ENCODE measurements around the gene SDHA. TPM values are rescaled to one million over a fixed set of nuclear protein-coding genes. Genes with fewer than 3 reads are reported as not detected.
"Not testable (repeated sequence)": the region's sequence is repeated elsewhere in the genome, so short reads cannot be mapped to it uniquely, and the experiment has no call there.

Gene SDHA
- total and polyA plus RNA-seq, 4 donors = 60.0 to 105 (median 91.4) TPM

- DNase-seq = no peak
- peak overlapping the region in 1 of 2 donors; percentile 38 for H3K27ac ChIP-seq (ENCODE audit: low read depth in 1 of 2, low read length in 1 of 2)
- TF ChIP-seq, protein P1, sequence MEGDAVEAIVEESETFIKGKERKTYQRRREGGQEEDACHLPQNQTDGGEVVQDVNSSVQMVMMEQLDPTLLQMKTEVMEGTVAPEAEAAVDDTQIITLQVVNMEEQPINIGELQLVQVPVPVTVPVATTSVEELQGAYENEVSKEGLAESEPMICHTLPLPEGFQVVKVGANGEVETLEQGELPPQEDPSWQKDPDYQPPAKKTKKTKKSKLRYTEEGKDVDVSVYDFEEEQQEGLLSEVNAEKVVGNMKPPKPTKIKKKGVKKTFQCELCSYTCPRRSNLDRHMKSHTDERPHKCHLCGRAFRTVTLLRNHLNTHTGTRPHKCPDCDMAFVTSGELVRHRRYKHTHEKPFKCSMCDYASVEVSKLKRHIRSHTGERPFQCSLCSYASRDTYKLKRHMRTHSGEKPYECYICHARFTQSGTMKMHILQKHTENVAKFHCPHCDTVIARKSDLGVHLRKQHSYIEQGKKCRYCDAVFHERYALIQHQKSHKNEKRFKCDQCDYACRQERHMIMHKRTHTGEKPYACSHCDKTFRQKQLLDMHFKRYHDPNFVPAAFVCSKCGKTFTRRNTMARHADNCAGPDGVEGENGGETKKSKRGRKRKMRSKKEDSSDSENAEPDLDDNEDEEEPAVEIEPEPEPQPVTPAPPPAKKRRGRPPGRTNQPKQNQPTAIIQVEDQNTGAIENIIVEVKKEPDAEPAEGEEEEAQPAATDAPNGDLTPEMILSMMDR (IDR thresholded peaks at IDR 0.05; ENCODE audit: control extremely low read depth, extremely low read depth) = no peak
- peaks cover 0 to 6% (median 3%) of the 10 kb centered on the region in 3 donors for H3K27me3 ChIP-seq (ENCODE audit: control insufficient read depth in 3 of 3, insufficient read depth in 3 of 3, low read length in 2 of 3)
- WGBS, 2 donors = 93 to 94% methylated on average over 36 of the region's 36 CpGs
- no peak for ATAC-seq (ENCODE audit: insufficient read depth, low FRiP score)
- H3K36me3 ChIP-seq (ENCODE audit: control insufficient read depth in 4 of 4, insufficient read depth in 4 of 4, low read length in 4 of 4) = peaks cover 0 to 6% (median 2%) of the 10 kb centered on the region in 4 donors
- no peak overlapping the region for H3K4me3 ChIP-seq
- H3K4me1 ChIP-seq (ENCODE audit: control insufficient read depth in 5 of 5, insufficient read depth in 5 of 5, low read length in 5 of 5) = peaks cover 0 to 5% (median 0%) of the 10 kb centered on the region in 5 donors
- no peaks in the 10 kb centered on the region for H3K9me3 ChIP-seq (ENCODE audit: control insufficient read depth in 4 of 4, insufficient read depth in 3 of 4, low read length in 3 of 4)
- H3K9ac ChIP-seq (ENCODE audit: insufficient read depth in 1 of 2, low read length in 2 of 2) = no peak overlapping the region
Measured at GRCh38 chr5:194603-195209, 23.4 kb upstream of the SDHA start.

- H3K4me1 ChIP-seq (ENCODE audit: control insufficient read depth in 5 of 5, insufficient read depth in 5 of 5, low read length in 5 of 5) = no peaks in the 10 kb centered on the region
- no peaks in the 10 kb centered on the region for H3K9me3 ChIP-seq (ENCODE audit: control insufficient read depth in 4 of 4, insufficient read depth in 3 of 4, low read length in 3 of 4)
- peaks cover 0 to 3% (median 0%) of the 10 kb centered on the region in 3 donors for H3K27me3 ChIP-seq (ENCODE audit: control insufficient read depth in 3 of 3, insufficient read depth in 3 of 3, low read length in 2 of 3)
- peak overlapping the region in 1 of 2 donors; percentile 38 for H3K27ac ChIP-seq (ENCODE audit: low read depth in 1 of 2, low read length in 1 of 2)
- no peak overlapping the region for H3K4me3 ChIP-seq
- peaks cover 0 to 6% (median 3%) of the 10 kb centered on the region in 4 donors for H3K36me3 ChIP-seq (ENCODE audit: control insufficient read depth in 4 of 4, insufficient read depth in 4 of 4, low read length in 4 of 4)
- ATAC-seq (ENCODE audit: insufficient read depth, low FRiP score) (no peak), DNase-seq (peak in 1 of 3 donors; percentile 10)
- no peak overlapping the region for H3K9ac ChIP-seq (ENCODE audit: insufficient read depth in 1 of 2, low read length in 2 of 2)
- WGBS, 2 donors = 82 to 83% methylated on average over 33 of the region's 33 CpGs
- TF ChIP-seq, protein P1 (IDR thresholded peaks at IDR 0.05; ENCODE audit: control extremely low read depth, extremely low read depth) = no peak
Measured at GRCh38 chr5:195401-196160, 22.5 kb upstream of the SDHA start.

DNA sequence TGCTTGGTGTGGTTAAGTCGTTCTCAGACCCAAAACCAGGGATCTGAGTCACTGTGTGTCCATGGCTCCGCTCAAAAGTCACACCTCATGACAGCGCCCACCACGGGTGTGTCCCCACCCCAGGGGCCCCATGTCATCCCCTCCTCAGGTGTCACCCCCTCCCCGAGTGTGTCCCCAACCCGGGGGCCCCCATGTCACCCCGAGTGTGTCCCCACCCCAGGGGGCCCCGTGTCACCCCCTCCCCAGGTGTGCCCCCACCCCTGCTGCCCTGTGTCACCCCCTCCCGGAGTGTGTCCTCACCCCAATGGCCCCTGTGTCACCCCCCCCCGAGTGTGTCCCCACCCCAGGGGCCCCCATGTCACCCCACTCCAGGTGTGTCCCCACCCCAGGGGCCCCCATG is 21.8 kb upstream of the SDHA start:
- H3K27me3 ChIP-seq (ENCODE audit: control insufficient read depth in 3 of 3, insufficient read depth in 3 of 3, low read length in 2 of 3) = peaks cover 0 to 1% (median 0%) of the 10 kb centered on the region in 3 donors
- no peaks in the 10 kb centered on the region for H3K4me1 ChIP-seq (ENCODE audit: control insufficient read depth in 5 of 5, insufficient read depth in 5 of 5, low read length in 5 of 5)
- H3K9ac ChIP-seq (ENCODE audit: insufficient read depth in 1 of 2, low read length in 2 of 2) = no peak overlapping the region
- peak overlapping the region in 1 of 2 donors; percentile 38 for H3K27ac ChIP-seq (ENCODE audit: low read depth in 1 of 2, low read length in 1 of 2)
- TF ChIP-seq, protein P1 (IDR thresholded peaks at IDR 0.05; ENCODE audit: control extremely low read depth, extremely low read depth) = no peak
- DNase-seq = no peak
- no peaks in the 10 kb centered on the region for H3K9me3 ChIP-seq (ENCODE audit: control insufficient read depth in 4 of 4, insufficient read depth in 3 of 4, low read length in 3 of 4)
- H3K36me3 ChIP-seq (ENCODE audit: control insufficient read depth in 4 of 4, insufficient read depth in 4 of 4, low read length in 4 of 4) = peaks cover 0 to 6% (median 3%) of the 10 kb centered on the region in 4 donors
- WGBS, 2 donors = 71 to 89% methylated on average over 9 to 10 of the region's 10 CpGs
- no peak for ATAC-seq (ENCODE audit: insufficient read depth, low FRiP score)
- H3K4me3 ChIP-seq = no peak overlapping the region

DNA sequence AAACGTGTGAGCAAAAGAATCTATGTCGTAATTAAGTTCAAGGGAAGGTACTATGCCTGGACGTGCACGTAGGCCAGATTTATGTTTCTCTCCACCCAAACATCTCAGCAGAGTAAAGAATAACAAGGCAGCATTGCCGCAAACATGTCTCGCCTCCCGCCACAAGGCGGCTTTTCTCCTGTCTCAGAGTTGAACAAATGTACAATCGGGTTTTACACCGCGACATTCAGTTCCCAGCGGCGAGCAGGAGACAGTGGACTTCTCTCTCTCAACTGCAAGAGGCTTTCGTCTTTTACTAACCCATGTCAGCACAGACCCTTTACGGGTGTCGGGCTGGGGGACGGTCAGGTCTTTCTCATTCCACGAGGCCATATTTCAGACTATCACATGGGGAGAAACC is 21.1 kb upstream of the SDHA start:
- not testable (repeated sequence) for H3K4me3 ChIP-seq; H3K9me3 ChIP-seq (ENCODE audit: control insufficient read depth in 4 of 4, insufficient read depth in 3 of 4, low read length in 3 of 4); H3K4me1 ChIP-seq (ENCODE audit: control insufficient read depth in 5 of 5, insufficient read depth in 5 of 5, low read length in 5 of 5); ATAC-seq (ENCODE audit: insufficient read depth, low FRiP score); H3K27me3 ChIP-seq (ENCODE audit: control insufficient read depth in 3 of 3, insufficient read depth in 3 of 3, low read length in 2 of 3); H3K27ac ChIP-seq (ENCODE audit: low read depth in 1 of 2, low read length in 1 of 2); H3K9ac ChIP-seq (ENCODE audit: insufficient read depth in 1 of 2, low read length in 2 of 2); DNase-seq; H3K36me3 ChIP-seq (ENCODE audit: control insufficient read depth in 4 of 4, insufficient read depth in 4 of 4, low read length in 4 of 4)
- WGBS, 2 donors = 66 to 76% methylated on average over 18 of the region's 18 CpGs
